ENCODE data around the gene C19orf44.

- TF ChIP-seq POLR2AphosphoS5 (IDR thresholded peaks at IDR 0.05): no peak
- TF ChIP-seq POLR2A (IDR thresholded peaks at IDR 0.05): no peak
Measured at GRCh38 chr19:16519230-16519687, 23.1 kb downstream of the C19orf44 start.
